Fibroblast of gingiva (primary cell): ENCODE results near the gene RALY.

ENCODE experiments used
- DNase-seq: peaks from one replicate; pipeline ENCODE4 v3.0.0-alpha.2; 2011; ENCODE audit warnings: low read depth

The RALY gene

GRCh38 chr20:33993576-33994221 lies at the start of gene RALY:
RALY (plus strand) TSS chr20:33993911; CDS start chr20:34072075, 78,164 bp downstream.
- peak; percentile 99 for DNase-seq

GRCh38 chr20:33944914-33945313 lies 48.8 kb upstream of the RALY start:
- no peak for DNase-seq

DNA sequence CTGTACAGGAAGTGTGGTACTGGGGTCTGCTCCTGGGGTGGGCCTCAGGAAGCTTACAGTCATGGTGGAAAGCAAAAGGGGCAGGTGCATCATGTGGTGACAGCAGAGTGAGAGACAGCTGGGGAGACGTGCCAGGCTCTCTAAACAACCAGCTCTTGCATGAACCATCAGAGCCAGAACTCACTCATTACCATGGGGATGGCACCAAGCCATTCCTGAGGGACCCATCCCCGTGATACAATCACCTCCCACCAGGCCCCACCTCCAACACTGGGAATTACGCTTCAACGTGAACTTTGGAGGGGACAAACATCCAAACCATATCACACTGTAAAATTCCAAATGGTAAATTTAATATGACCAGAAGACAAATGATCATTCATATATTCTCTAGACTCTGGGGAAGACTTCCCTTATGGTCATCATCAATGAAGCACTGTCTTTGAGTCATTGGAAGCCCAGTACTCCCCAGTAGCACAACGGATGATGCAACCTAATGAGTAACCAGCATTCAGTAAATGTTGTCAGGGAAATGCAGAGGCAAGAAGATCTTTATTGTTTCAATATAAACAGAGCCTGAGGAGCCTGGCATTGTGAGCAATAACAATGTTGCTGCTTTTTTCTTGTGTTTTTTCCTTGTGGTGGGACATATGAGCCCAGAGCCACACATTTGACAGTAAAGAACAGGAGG lies 48.2 kb upstream of the RALY start:
- peak; percentile 40 for DNase-seq

DNA sequence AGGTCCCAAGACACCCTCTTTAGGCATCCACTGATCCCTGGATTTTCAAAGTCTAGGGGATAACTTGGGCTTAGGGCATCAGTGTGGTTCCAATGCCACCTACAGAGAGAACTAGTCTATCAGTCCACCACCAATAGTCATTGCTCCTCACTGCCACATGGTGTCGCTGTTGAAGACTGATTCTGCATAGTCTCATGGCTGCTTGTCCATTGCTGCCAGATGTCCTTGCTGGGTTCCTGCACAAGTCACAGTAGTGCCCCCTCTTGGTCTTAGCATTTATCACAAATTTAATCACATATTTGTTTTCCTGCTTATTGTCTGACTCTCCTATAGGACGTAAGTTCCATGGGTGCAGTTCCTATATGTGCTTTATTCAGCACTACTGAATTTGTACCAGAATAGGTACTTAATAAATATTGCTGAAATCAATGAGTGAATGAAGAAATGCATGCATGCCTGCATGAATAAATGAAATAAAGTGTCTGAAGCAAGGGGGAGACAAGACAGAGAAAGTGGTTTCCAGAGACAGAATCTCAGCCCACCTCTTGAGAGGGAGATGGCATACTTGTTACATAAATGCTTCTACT lies 45.9 kb upstream of the RALY start:
- no peak for DNase-seq

GRCh38 chr20:33948480-33948879 lies 45.2 kb upstream of the RALY start:
- no peak for DNase-seq

DNA sequence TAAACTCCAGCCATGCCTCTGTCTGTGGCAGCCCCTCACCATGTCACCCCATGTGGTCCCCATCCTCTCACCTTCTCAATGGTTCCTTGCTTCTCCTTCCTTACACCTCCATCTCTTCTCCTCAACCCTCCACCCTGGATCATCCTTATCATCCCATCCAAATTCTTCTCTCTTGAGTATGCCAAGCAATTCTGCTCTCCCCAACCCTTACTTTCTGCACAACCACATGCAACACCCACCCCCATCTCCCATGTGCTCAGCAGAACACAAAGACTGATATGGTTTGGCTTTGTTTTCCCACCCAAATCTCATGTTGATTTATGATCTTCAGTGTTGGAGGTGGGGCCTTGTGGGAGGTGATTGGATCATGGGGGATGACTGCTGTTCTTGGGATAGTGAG lies 42.5 kb upstream of the RALY start:
- DNase-seq, result no peak

GRCh38 chr20:33954504-33954903 lies 39.2 kb upstream of the RALY start:
- no peak for DNase-seq

DNA sequence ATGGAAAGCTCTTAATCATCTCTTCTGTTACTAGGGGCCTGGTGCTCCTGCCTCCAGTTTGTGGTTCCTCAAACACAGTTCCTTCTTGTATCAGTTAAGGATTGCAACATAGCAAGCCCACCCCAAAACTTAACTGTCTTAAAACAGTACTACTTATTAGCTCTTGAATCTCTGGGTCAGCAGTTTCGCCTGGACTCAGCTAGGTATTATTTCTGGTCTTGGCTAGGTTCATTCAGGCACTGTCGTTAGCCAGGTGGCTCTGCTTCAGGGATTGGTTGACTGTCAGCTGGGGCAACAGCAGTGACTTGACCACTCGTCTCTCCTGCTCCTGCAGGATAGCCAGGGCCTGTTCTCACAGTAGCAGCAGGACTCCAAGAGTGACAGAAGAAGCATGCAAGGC lies 30.0 kb upstream of the RALY start:
- DNase-seq, result no peak

- no peak for DNase-seq
These were observed 29.3 kb upstream of the RALY start for GRCh38 chr20:33964441-33964840.

GRCh38 chr20:33967126-33967525 lies 26.6 kb upstream of the RALY start:
- no peak for DNase-seq

GRCh38 chr20:33969563-33969962 lies 24.1 kb upstream of the RALY start:
- no peak for DNase-seq

DNA sequence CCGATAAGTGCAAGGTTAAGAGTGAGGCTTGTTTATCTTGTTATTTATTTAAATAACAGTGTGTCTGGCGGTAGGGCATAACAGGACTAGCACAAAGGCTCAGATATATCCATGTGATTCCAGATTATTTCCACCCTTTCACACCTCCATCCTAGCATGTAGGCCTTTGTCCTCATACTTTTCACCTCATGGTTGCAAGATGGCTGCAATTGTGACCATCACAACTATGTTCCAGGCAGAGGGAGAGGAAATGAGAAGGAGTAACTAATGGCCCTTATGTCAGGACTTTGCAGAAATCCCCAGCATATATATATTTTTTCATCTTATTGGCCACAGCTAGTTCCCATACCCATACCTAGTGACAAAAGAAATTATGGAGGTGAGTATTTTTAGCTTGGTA lies 23.5 kb upstream of the RALY start:
- DNase-seq, result no peak

DNA sequence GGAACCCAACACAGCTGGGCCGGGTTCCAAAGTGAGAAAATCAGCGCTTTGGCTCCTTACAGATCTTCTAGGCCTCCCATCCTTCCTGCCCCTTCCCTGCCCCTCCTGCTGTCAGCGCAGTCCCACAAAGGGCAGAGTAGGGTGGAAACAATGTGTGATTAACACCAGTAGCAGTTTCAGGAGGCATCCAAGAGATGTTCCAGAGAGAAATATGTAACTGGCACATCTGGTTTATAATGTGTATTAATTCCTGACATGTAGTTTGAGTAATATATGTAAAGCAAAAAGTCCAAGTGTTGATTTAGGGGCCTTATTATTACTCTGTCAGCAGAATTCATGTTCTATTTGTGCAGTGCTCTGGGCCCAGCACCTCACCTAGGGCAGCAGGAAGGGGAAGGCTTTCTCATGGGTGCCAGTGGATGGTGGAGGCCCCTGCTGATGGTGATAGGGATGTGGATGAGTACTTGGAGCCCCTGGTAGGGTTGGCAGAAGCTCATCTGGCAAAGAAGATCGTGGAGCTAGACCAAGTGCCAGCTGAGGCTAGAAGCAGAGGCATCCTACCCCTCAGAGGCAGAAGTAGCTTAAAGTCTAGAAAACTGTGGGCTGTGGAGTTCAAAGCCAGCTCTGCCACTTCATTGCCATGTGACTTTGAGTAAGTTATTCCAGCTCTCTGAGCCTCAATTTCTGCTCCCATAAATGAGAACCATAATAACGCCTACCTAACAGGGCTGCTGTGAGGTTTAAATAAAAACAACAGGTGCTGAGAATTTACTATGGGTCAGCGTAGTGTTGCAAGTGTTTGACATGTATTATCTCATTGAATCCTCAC lies 22.4 kb upstream of the RALY start:
- DNase-seq, result no peak

GRCh38 chr20:33976959-33977358 lies 16.8 kb upstream of the RALY start:
- no peak for DNase-seq

DNA sequence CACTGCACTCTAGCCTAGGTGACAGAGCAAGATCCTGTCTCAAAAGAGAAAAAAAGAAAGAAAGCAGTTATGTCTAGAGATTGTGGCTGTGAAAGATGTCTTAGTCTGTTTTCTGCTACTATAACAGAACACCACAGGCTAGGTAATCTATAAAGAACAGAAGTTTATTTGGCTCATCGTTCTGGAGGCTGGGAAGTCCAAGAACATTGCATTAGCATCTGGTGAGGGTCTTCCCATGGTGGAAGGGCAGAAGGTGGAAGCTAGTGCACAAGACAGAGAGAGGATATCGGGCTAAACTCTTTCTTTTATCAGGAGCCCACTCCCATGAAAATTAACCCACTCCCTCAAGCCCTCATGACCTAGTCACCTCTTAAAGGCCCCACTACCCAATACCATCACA lies 16.2 kb upstream of the RALY start:
- no peak for DNase-seq

DNA sequence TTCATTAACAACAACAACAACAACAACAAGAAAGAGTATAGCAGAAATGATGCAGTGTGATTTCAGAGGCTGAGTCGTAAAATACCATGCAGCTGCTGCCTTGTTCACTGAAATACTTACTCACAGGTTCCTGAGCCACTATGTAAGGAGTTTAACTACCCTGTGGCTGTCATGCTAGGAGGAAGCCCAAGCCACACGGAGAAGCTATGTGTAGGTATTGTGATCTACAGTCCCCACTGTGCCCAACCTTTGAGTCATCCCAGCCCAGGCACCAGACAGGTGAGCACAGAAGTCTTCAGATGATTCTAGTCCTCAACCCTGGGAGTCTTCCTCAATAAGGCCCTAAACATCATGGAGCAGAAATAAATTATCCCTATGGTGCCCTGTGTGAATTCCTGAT lies 14.6 kb upstream of the RALY start:
- no peak for DNase-seq

- DNase-seq, result no peak
These were observed 12.4 kb upstream of the RALY start for GRCh38 chr20:33981347-33981746.

- no peak for DNase-seq
These were observed 11.7 kb upstream of the RALY start for GRCh38 chr20:33981964-33982363.

DNA sequence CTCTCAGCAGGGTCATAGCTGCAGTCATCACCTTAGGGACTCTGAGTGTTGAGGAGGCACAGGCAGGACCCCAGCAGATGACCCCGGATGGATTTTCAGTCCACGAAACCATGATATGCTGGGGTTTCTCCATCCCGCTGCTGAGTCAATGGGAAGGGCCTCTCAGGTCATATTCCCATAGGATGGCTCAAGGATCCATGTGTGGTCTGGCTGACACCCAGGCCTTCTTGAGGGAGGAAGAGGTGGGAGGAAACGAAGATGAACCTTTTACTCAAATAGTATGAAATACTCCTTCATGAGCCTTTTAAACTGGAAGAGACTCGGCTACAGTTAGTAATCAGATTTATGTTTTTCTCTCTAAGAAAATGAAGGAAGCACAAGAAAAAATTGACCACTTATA lies 10.3 kb upstream of the RALY start:
- DNase-seq, result no peak

DNA sequence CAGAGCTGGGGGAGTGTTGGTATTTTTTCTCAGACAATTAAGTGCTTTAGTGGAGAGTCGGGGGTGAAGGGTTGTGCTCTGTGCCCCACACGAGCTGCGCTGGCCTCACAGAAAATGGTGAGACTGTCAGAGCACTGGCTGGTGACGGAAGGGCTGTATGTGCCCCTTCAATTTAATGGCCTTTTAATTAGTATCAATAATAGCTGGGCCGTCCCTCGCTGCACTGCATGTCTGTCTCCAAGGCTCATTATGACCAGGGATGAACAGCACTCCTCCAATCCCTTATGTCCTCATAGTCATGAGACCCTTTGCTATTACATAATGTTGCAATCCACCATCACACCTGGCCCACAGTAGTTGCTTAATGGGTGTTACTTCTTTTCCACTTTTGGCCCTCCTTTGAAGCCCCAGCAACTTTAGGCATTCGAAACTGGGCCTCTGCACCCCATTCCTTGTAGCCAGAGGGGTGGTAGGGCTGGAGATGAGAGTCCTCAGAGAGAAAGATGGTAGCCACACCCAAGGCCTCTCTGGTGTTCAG lies 9.5 kb upstream of the RALY start:
- DNase-seq, result no peak

DNA sequence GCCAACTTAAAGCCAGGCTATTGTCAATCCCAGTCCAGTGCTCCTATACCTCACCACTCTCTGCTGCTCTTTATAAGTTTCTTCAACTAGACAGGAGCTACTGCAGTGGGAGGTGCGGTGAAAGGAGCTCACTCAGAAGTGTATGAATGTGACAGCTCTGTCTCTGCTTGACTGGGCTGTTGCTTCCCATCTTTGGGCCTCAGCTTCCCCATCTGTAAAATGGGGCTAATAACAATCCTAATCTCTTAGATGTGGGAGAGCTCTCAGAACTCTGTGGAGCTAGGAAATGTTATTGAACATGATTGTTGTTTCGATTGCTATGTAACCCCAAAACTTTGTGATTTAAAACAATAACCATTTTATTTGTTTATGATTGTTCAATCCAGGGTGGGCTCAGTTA lies 8.4 kb upstream of the RALY start:
- DNase-seq, result no peak

- DNase-seq, result no peak
These were observed 7.9 kb upstream of the RALY start for GRCh38 chr20:33985830-33986229.
